Stimulated activated CD8-positive, alpha-beta memory T cell treated with anti-CD3 and anti-CD28 coated beads, Interleukin-12 subunit alpha, Interleukin-12 subunit beta, amount 100 ng/mL, for 24 hours (primary cell): ENCODE results near the gene BCAS3.
"Not testable (repeated sequence)": the region's sequence is repeated elsewhere in the genome, so short reads cannot be mapped to it uniquely, and the experiment has no call there.

Experiments used
- DNase-seq: peaks from one replicate; pipeline ENCODE4 v3.0.0-alpha.2; 2020; ENCODE audit errors: extremely low read depth

Gene BCAS3

GRCh38 chr17:60674637-60675036, 3.0 kb upstream of the BCAS3 start:
- not testable (repeated sequence) for DNase-seq

GRCh38 chr17:60675997-60676396, 1.7 kb upstream of the BCAS3 start:
- DNase-seq = no peak

- DNase-seq = no peak
Observed at GRCh38 chr17:60676758-60677307, 818 bp upstream of the BCAS3 start.

GRCh38 chr17:60678118-60678444, 430 bp downstream of the BCAS3 start:
- no peak for DNase-seq

- no peak for DNase-seq
Observed at GRCh38 chr17:60679287-60679686, 1.6 kb downstream of the BCAS3 start.

- DNase-seq = no peak
Observed at GRCh38 chr17:60680754-60681153, 3.1 kb downstream of the BCAS3 start.

GRCh38 chr17:60685437-60685836, 7.8 kb downstream of the BCAS3 start:
- DNase-seq = no peak

- no peak for DNase-seq
Observed at GRCh38 chr17:60695960-60696359, 18.3 kb downstream of the BCAS3 start.

- no peak for DNase-seq
Observed at GRCh38 chr17:60699090-60699489, 21.4 kb downstream of the BCAS3 start.

GRCh38 chr17:60704170-60704569, 26.5 kb downstream of the BCAS3 start:
- no peak for DNase-seq

GRCh38 chr17:60712675-60713074, 35.0 kb downstream of the BCAS3 start:
- DNase-seq = no peak

GRCh38 chr17:60713608-60714007, 36.0 kb downstream of the BCAS3 start:
- no peak for DNase-seq

GRCh38 chr17:60716766-60717165, 39.1 kb downstream of the BCAS3 start:
- DNase-seq = no peak

GRCh38 chr17:60717814-60718213, 40.2 kb downstream of the BCAS3 start:
- no peak for DNase-seq

- DNase-seq = no peak
Observed at GRCh38 chr17:60720763-60721531, 43.3 kb downstream of the BCAS3 start.

- DNase-seq = no peak
Observed at GRCh38 chr17:60724647-60725046, 47.0 kb downstream of the BCAS3 start.

- no peak for DNase-seq
Observed at GRCh38 chr17:60729854-60730253, 52.2 kb downstream of the BCAS3 start.

GRCh38 chr17:60730273-60730672, 52.6 kb downstream of the BCAS3 start:
- DNase-seq = no peak

GRCh38 chr17:60738287-60738686, 60.6 kb downstream of the BCAS3 start:
- no peak for DNase-seq

GRCh38 chr17:60740584-60740983, 62.9 kb downstream of the BCAS3 start:
- no peak for DNase-seq

GRCh38 chr17:60741031-60741430, 63.4 kb downstream of the BCAS3 start:
- no peak for DNase-seq

- no peak for DNase-seq
Observed at GRCh38 chr17:60743282-60743681, 65.6 kb downstream of the BCAS3 start.

- no peak for DNase-seq
Observed at GRCh38 chr17:60743799-60744198, 66.1 kb downstream of the BCAS3 start.
